Astrocyte (in vitro differentiated cells and primary cell): ENCODE measurements around the gene PEX7. TPM values are rescaled to one million over a fixed set of nuclear protein-coding genes. Genes with fewer than 3 reads are reported as not detected.

Source experiments
- DNase-seq: peaks from one replicate; pipeline ENCODE4 v3.0.0-alpha.2; 2010; ENCODE audit warnings: low read depth
- FAIRE-seq: peaks from 2 replicates; lab custom pipeline; 2011; peaks lifted over from hg19 to GRCh38; lab: Jason Lieb, UNC
- H2AFZ ChIP-seq: 2 replicates; pipeline ENCODE4 v1.6.0; 2012; ENCODE audit warnings: low read depth, low read length, inconsistent platforms
- H3K27ac ChIP-seq: 2 replicates; pipeline ENCODE4 v1.5.1; 2011; ENCODE audit warnings: low read depth, low read length, inconsistent platforms
- H3K27me3 ChIP-seq: 2 replicates; pipeline ENCODE4 v1.6.0; 2011; ENCODE audit warnings: low read length, inconsistent platforms; ENCODE audit not compliant: insufficient read depth
- H3K36me3 ChIP-seq: 2 replicates; pipeline ENCODE4 v1.5.1; 2011; ENCODE audit warnings: low read length, inconsistent platforms; ENCODE audit not compliant: insufficient read depth
- H3K4me1 ChIP-seq: 2 replicates; pipeline ENCODE4 v1.5.1; 2011; ENCODE audit warnings: low read length, inconsistent platforms; ENCODE audit not compliant: insufficient read depth
- H3K4me2 ChIP-seq: 2 replicates; pipeline ENCODE4 v1.6.0; 2012; ENCODE audit warnings: low read length, inconsistent platforms
- H3K4me3 ChIP-seq: 2 replicates; pipeline ENCODE4 v1.5.1; 2011; ENCODE audit warnings: low read depth, mild to moderate bottlenecking, low read length, inconsistent platforms; ENCODE audit not compliant: insufficient read depth
- H3K79me2 ChIP-seq: 2 replicates; pipeline ENCODE4 v1.6.0; 2012; ENCODE audit warnings: mild to moderate bottlenecking, low read length, inconsistent platforms; ENCODE audit not compliant: insufficient read depth
- H3K9ac ChIP-seq: 2 replicates; pipeline ENCODE4 v1.6.0; 2012; ENCODE audit warnings: mild to moderate bottlenecking, low read length, inconsistent platforms
- H3K9me3 ChIP-seq: 2 replicates; pipeline ENCODE4 v1.5.1; 2012; ENCODE audit warnings: low read depth, mild to moderate bottlenecking, low read length, inconsistent platforms; ENCODE audit not compliant: insufficient read depth
- H4K20me1 ChIP-seq: 2 replicates; pipeline ENCODE4 v1.6.0; 2012; ENCODE audit warnings: low read length, inconsistent platforms; ENCODE audit not compliant: insufficient read depth
- H3K27ac Mint-ChIP-seq: one replicate; pipeline ENCODE4 v1.8.0; 2021; ENCODE audit warnings: mild to moderate bottlenecking, mixed read lengths; ENCODE audit not compliant: unreplicated experiment
- H3K27me3 Mint-ChIP-seq: one replicate; pipeline ENCODE4 v1.8.0; 2021; ENCODE audit warnings: low read depth, mixed read lengths; ENCODE audit not compliant: unreplicated experiment
- H3K36me3 Mint-ChIP-seq: one replicate; pipeline ENCODE4 v1.8.0; 2021; ENCODE audit warnings: low read depth, mixed read lengths; ENCODE audit not compliant: unreplicated experiment
- H3K4me1 Mint-ChIP-seq: one replicate; pipeline ENCODE4 v1.8.0; 2021; ENCODE audit warnings: low read depth, mixed read lengths; ENCODE audit not compliant: unreplicated experiment
- H3K4me3 Mint-ChIP-seq: one replicate; pipeline ENCODE4 v1.8.0; 2021; ENCODE audit warnings: mild to moderate bottlenecking, moderate library complexity, mixed read lengths; ENCODE audit not compliant: unreplicated experiment
- H3K9me3 Mint-ChIP-seq: one replicate; pipeline ENCODE4 v1.8.0; 2021; ENCODE audit warnings: mild to moderate bottlenecking, mixed read lengths; ENCODE audit not compliant: unreplicated experiment
- EZH2 ChIP-seq: IDR thresholded peaks from 2 replicates; pipeline ENCODE4 v1.6.1; 2012; ENCODE audit warnings: mild to moderate bottlenecking, low read length, inconsistent platforms; ENCODE audit not compliant: insufficient read depth
- total RNA-seq: library from RNA; stranded (reverse); gene quantifications from 2 replicates; pipeline ENCODE4 v1.2.1, GENCODE V29; 2021
- TF ChIP-seq, protein P1 (sequence below): IDR thresholded peaks from 2 replicates; pipeline ENCODE4 v1.5.1; 2011; ENCODE audit warnings: low read depth, mild to moderate bottlenecking, inconsistent platforms, low read length, moderate library complexity; ENCODE audit not compliant: insufficient read depth

The PEX7 gene
- total RNA-seq, 1 donor from 2014 or later, result 4.8 TPM

DNA sequence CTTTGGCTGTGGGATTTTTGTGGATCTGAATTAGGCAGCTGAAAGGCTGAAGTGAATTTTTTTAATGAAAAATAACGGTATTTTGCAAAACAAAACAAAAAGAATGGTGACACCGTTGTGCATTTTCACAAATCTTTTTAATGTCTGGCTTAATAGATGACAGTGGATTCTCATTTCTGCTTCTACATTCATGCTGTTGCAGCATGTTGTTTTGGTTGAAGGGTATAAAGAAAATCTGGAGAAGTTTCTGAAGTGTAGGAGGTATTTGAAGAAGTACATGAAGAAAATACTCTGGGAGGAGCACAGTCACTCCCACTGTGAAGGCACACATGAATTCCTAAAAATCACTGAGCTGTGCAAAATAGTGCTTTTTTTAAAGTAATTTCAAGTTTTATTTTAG, 27.0 kb upstream of the PEX7 start:
- peaks cover 14% of the 10 kb centered on the region for H3K4me1 Mint-ChIP-seq
- no peak overlapping the region for H3K27ac Mint-ChIP-seq
- H3K27me3 ChIP-seq, result no peaks in the 10 kb centered on the region
- no peaks in the 10 kb centered on the region for H3K9me3 Mint-ChIP-seq
- no peak overlapping the region for H3K4me3 ChIP-seq
- H3K4me1 ChIP-seq, result peaks cover 5% of the 10 kb centered on the region
- no peaks in the 10 kb centered on the region for H4K20me1 ChIP-seq
- DNase-seq (no peak), FAIRE-seq (no peak)
- peaks cover 12% of the 10 kb centered on the region for H3K79me2 ChIP-seq
- no peak overlapping the region for H3K4me2 ChIP-seq
- H2AFZ ChIP-seq, result no peak overlapping the region
- H3K36me3 Mint-ChIP-seq, result no peaks in the 10 kb centered on the region
- no peak overlapping the region for H3K4me3 Mint-ChIP-seq
- H3K36me3 ChIP-seq, result no peaks in the 10 kb centered on the region
- TF ChIP-seq, protein P1, sequence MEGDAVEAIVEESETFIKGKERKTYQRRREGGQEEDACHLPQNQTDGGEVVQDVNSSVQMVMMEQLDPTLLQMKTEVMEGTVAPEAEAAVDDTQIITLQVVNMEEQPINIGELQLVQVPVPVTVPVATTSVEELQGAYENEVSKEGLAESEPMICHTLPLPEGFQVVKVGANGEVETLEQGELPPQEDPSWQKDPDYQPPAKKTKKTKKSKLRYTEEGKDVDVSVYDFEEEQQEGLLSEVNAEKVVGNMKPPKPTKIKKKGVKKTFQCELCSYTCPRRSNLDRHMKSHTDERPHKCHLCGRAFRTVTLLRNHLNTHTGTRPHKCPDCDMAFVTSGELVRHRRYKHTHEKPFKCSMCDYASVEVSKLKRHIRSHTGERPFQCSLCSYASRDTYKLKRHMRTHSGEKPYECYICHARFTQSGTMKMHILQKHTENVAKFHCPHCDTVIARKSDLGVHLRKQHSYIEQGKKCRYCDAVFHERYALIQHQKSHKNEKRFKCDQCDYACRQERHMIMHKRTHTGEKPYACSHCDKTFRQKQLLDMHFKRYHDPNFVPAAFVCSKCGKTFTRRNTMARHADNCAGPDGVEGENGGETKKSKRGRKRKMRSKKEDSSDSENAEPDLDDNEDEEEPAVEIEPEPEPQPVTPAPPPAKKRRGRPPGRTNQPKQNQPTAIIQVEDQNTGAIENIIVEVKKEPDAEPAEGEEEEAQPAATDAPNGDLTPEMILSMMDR, result no peak
- TF ChIP-seq EZH2, result no peak
- peaks cover 4% of the 10 kb centered on the region for H3K27me3 Mint-ChIP-seq
- H3K9ac ChIP-seq, result no peak overlapping the region
- H3K27ac ChIP-seq, result no peak overlapping the region
- no peaks in the 10 kb centered on the region for H3K9me3 ChIP-seq

DNA sequence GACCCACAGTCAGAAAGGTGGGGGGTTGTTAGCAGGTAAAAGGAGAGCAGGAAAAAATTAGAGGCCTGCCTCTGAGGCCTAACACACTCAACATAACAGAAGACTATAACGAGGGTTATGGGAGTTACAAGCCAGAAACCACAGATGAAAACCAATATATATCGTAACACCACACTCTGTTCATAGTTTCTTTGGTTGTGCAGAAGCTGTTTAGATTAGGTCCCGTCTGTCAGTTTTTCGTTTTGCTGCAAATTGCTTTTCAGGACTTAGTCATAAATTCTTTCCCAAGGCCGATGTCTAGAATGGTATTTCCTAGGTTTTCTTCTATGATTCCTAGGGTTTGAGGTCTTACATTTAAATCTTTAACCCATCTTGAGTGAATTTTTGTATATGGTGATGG, 26.4 kb upstream of the PEX7 start:
- H3K36me3 Mint-ChIP-seq, result no peaks in the 10 kb centered on the region
- no peak overlapping the region for H2AFZ ChIP-seq
- H3K4me1 Mint-ChIP-seq, result peaks cover 14% of the 10 kb centered on the region
- DNase-seq, result peak; percentile 58
- H3K9ac ChIP-seq, result no peak overlapping the region
- H3K4me3 Mint-ChIP-seq, result no peak overlapping the region
- TF ChIP-seq, protein P1, result no peak
- no peak for TF ChIP-seq EZH2
- H3K27ac ChIP-seq, result no peak overlapping the region
- no peaks in the 10 kb centered on the region for H3K27me3 ChIP-seq
- no peak overlapping the region for H3K27ac Mint-ChIP-seq
- H3K4me2 ChIP-seq, result no peak overlapping the region
- no peaks in the 10 kb centered on the region for H3K9me3 ChIP-seq
- H3K79me2 ChIP-seq, result peaks cover 6% of the 10 kb centered on the region
- no peaks in the 10 kb centered on the region for H4K20me1 ChIP-seq
- no peak overlapping the region for H3K4me3 ChIP-seq
- no peak for FAIRE-seq
- peaks cover 4% of the 10 kb centered on the region for H3K27me3 Mint-ChIP-seq
- no peaks in the 10 kb centered on the region for H3K36me3 ChIP-seq
- no peaks in the 10 kb centered on the region for H3K9me3 Mint-ChIP-seq
- peaks cover 5% of the 10 kb centered on the region for H3K4me1 ChIP-seq

DNA sequence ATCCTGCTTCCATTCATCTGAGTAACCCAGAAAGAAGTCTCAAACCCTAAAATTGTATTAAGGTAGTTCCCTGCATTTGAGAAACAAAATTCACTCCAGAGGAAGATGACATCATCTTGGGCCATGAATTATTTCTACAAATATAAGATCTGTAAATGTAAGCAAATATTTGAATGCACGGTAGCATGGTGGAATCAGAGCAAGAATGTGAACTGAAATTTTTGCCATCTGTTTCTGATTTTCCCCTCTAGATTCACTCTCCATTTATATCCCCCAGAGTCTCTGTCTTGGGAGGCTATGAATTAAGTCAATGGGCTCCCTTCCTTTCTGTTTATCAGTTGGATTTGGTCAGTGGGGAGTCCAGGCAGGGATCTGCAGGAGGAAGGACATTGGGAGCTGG, 24.3 kb upstream of the PEX7 start:
- FAIRE-seq (no peak), DNase-seq (no peak)
- Histone ChIP-seq H3K27me3 (no peaks in the 10 kb centered on the region), H3K79me2 (no peaks in the 10 kb centered on the region), H3K4me3 (no peak overlapping the region), H3K9me3 (no peaks in the 10 kb centered on the region), H3K9ac (no peak overlapping the region), H2AFZ (no peak overlapping the region), H3K36me3 (no peaks in the 10 kb centered on the region), H3K27ac (no peak overlapping the region), H3K4me2 (no peak overlapping the region), H3K4me1 (peaks cover 5% of the 10 kb centered on the region), H4K20me1 (no peaks in the 10 kb centered on the region)
- peaks cover 14% of the 10 kb centered on the region for H3K4me1 Mint-ChIP-seq
- no peak overlapping the region for H3K4me3 Mint-ChIP-seq
- no peak overlapping the region for H3K27ac Mint-ChIP-seq
- H3K9me3 Mint-ChIP-seq, result no peaks in the 10 kb centered on the region
- H3K27me3 Mint-ChIP-seq, result peaks cover 4% of the 10 kb centered on the region
- no peaks in the 10 kb centered on the region for H3K36me3 Mint-ChIP-seq
- TF ChIP-seq, protein P1, result no peak
- no peak for TF ChIP-seq EZH2
